Liver (tissue), 9 donors: ENCODE results near the gene ZNF563. TPM values are rescaled to one million over a fixed set of nuclear protein-coding genes. Genes with fewer than 3 reads are reported as not detected.

Source experiments
- DNase-seq: peaks from one replicate; pipeline ENCODE4 v3.0.0-alpha.2; 2017; ENCODE audit warnings: low spot score
- H3K27ac ChIP-seq, 2 donors: one replicate each; pipeline ENCODE4 v1.7.0; 2013; ENCODE audit warnings: inconsistent platforms in 2 of 2, low read length in 2 of 2, control low read depth in 1 of 2, low read depth in 1 of 2, mild to moderate bottlenecking in 1 of 2
- H3K27me3 ChIP-seq, 4 donors: one replicate each; pipeline versions ENCODE4 v1.6.1 to v1.7.0; 2013; ENCODE audit warnings: low read length in 3 of 4, inconsistent platforms in 1 of 4, mild to moderate bottlenecking in 1 of 4, moderate library complexity in 1 of 4; ENCODE audit not compliant: control insufficient read depth in 4 of 4, insufficient read depth in 4 of 4
- H3K36me3 ChIP-seq, 4 donors: one replicate each; pipeline versions ENCODE4 v1.6.1 to v1.7.0; 2013; ENCODE audit warnings: low read length in 3 of 4, mild to moderate bottlenecking in 3 of 4, low read depth in 1 of 4, moderate library complexity in 1 of 4; ENCODE audit not compliant: control insufficient read depth in 4 of 4, insufficient read depth in 3 of 4
- H3K4me1 ChIP-seq, 4 donors: one replicate each; pipeline versions ENCODE4 v1.6.1 to v1.7.0; 2013; ENCODE audit warnings: low read length in 3 of 4, mild to moderate bottlenecking in 3 of 4, moderate library complexity in 1 of 4; ENCODE audit not compliant: control insufficient read depth in 4 of 4, insufficient read depth in 4 of 4
- H3K4me3 ChIP-seq, 3 donors: one replicate each; pipeline versions ENCODE4 v1.6.1 to v1.7.0; 2013; ENCODE audit warnings: low read length in 3 of 3, control low read depth in 1 of 3, low read depth in 1 of 3, mild to moderate bottlenecking in 1 of 3
- H3K9ac ChIP-seq, 2 donors: one replicate each; pipeline ENCODE4 v1.7.0; 2013; ENCODE audit warnings: low read length in 2 of 2, mild to moderate bottlenecking in 2 of 2, moderate library complexity in 2 of 2, control low read depth in 1 of 2, low read depth in 1 of 2
- H3K9me3 ChIP-seq, 4 donors: one replicate each; pipeline versions ENCODE4 v1.6.1 to v1.7.0; 2013; ENCODE audit warnings: low read length in 3 of 4; ENCODE audit not compliant: control insufficient read depth in 4 of 4
- EGR1 ChIP-seq, 2 donors: IDR thresholded peaks; 2 replicates each; pipeline ENCODE4 v1.6.1; 2016 to 2018; ENCODE audit warnings: antibody characterized with exemption in 2 of 2, low read depth in 2 of 2
- FOXA1 ChIP-seq: IDR thresholded peaks from 2 replicates; pipeline ENCODE4 v1.6.1; 2016; ENCODE audit warnings: antibody characterized with exemption
- FOXA2 ChIP-seq: IDR thresholded peaks from 2 replicates; pipeline ENCODE4 v1.6.1; 2016; ENCODE audit warnings: antibody characterized with exemption
- GABPA ChIP-seq, 2 donors: IDR thresholded peaks in 1 of 2; conservative IDR thresholded peaks in 1 of 2; 2 replicates each; pipeline ENCODE4 v1.6.1; 2016; ENCODE audit warnings: antibody characterized with exemption in 2 of 2, mild to moderate bottlenecking in 1 of 2, moderate library complexity in 1 of 2
- HNF4A ChIP-seq, 2 donors: conservative IDR thresholded peaks; 2 replicates each; pipeline ENCODE4 v1.6.1; 2016; ENCODE audit warnings: antibody characterized with exemption in 2 of 2, mild to moderate bottlenecking in 2 of 2
- HNF4G ChIP-seq: IDR thresholded peaks from 2 replicates; pipeline ENCODE4 v1.6.1; 2016; ENCODE audit warnings: antibody characterized with exemption
- JUND ChIP-seq, 2 donors: IDR thresholded peaks; 2 replicates each; pipeline ENCODE4 v1.6.1; 2016; ENCODE audit warnings: antibody characterized with exemption in 2 of 2
- MAX ChIP-seq: IDR thresholded peaks from 2 replicates; pipeline ENCODE4 v1.6.1; 2016; ENCODE audit warnings: antibody characterized with exemption
- NR2F2 ChIP-seq: IDR thresholded peaks from 2 replicates; pipeline ENCODE4 v1.6.1; 2016; ENCODE audit warnings: antibody characterized with exemption
- RAD21 ChIP-seq, 2 donors: IDR thresholded peaks; 2 replicates each; pipeline ENCODE4 v1.6.1; 2016; ENCODE audit warnings: antibody characterized with exemption in 2 of 2, mild to moderate bottlenecking in 2 of 2
- RXRA ChIP-seq, 2 donors: IDR thresholded peaks; 2 replicates each; pipeline ENCODE4 v1.6.1; 2017 to 2018; ENCODE audit warnings: antibody characterized with exemption in 2 of 2, mild to moderate bottlenecking in 1 of 2
- SP1 ChIP-seq: IDR thresholded peaks from 2 replicates; pipeline ENCODE4 v1.6.1; 2018; ENCODE audit warnings: antibody characterized with exemption, mild to moderate bottlenecking
- TAF1 ChIP-seq: conservative IDR thresholded peaks from 2 replicates; pipeline ENCODE4 v1.6.1; 2016; ENCODE audit warnings: antibody characterized with exemption, mild to moderate bottlenecking
- YY1 ChIP-seq: IDR thresholded peaks from 2 replicates; pipeline ENCODE4 v1.6.1; 2016; ENCODE audit warnings: antibody characterized with exemption, mild to moderate bottlenecking
- ZBTB33 ChIP-seq: IDR thresholded peaks from 2 replicates; pipeline ENCODE4 v1.6.1; 2016; ENCODE audit warnings: antibody characterized with exemption
- WGBS: extraction: QIAGEN DNeasy Blood & Tissue Kit; methylation state at CpG from one replicate; pipeline ENCODE4 v1.1.7; 2013; 5-methylcytosine and 5-hydroxymethylcytosine counted together
- polyA plus RNA-seq, 2 donors: library from polyadenylated mRNA; stranded (reverse) in 1 of 2; unstranded in 1 of 2; fragments of 200-250 nt in 1 of 2; fragments of >200 nt in 1 of 2; fragmentation: Nextera tagmentation in 1 of 2; extraction: Ambion mirVana in 1 of 2; gene quantifications; one replicate each; pipeline versions ENCODE4 v1.2.1 to v1.2.3, GENCODE V29; 2013 to 2015
- total RNA-seq, 2 donors: library from RNA; depleted of rRNA; stranded (reverse); fragments of >200 nt; gene quantifications; one replicate each; pipeline ENCODE4 v1.2.3, GENCODE V29; 2014
- TF ChIP-seq, protein P1 (sequence below): IDR thresholded peaks from 2 replicates; pipeline ENCODE4 v1.6.1; 2016; ENCODE audit warnings: antibody characterized with exemption, mild to moderate bottlenecking
- TF ChIP-seq, protein P2 (sequence below): fragments of 150-350 bp; IDR thresholded peaks from 2 replicates; pipeline ENCODE4 v1.5.1; 2017; ENCODE audit warnings: improper control_type of control experiment, low read depth, low read length; ENCODE audit not compliant: missing input control
- TF ChIP-seq, protein P3 (sequence below): IDR thresholded peaks from 2 replicates; pipeline ENCODE4 v1.6.1; 2016; ENCODE audit warnings: antibody characterized with exemption
- donor health status: healthy.
- donor health status: healthy.
- donor health status: healthy.
- donor health status: healthy.
- donor health status: healthy.

Gene ZNF563
- 10 to 100 TPM in 1 of 2 donors, 1 to 10 TPM in 1; 6.2 to 15.8 TPM for total RNA-seq
- 1 to 10 TPM; 2.5 to 7.6 TPM for polyA plus RNA-seq

DNA sequence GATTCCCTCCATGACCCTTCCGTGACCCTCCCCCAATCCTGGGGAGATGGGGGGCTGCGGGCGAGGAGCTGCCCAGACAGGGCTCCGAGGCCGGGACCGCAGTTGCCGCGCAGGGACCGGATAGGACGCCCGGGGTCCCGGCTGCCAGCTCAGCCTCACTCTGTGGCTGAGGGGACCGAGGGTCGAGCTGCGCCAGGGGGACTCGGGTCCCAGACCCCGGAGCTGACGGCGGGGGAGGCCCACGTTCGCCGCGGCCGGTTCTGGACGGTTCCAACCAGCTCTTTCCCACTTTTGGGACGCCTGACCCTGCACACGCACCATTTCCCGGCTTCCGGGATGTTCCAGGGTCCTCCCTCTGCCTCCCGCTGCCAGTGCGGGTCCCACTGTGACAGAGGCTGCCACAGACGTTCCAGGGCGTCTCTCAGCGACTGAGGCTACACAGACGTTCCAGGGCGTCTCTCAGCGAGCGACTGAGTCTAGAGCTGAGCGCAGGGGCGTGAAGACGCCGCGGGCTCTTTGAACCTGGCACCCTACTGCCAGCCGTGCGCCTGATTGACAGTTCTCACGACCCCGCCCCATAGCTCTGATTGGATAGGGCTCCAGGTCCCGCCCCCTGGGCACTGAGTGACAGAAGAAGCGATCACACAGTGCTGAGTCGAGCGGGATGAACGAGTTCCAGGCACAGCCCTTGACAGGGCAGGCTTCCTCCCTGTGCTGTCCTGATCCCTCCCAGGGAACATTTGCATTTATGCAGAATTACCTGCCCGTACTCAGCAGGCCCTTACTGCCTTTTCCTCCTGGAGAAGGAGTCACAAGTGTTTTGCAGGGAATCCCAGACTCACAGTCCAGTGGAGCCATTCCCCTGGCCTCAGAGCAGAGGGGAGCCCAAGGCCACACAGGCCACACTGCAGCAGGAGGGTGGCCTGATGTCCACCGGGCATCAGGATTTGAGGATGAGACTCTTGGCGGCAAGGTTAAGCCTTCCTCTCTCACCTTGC is at the start of gene ZNF563:
Gene ZNF563, minus strand, starts transcription at position 472 of the 998 bp plus-strand sequence. Its CDS starts 151 bp downstream, at position 321.
- H3K9me3 ChIP-seq: no peaks in the 10 kb centered on the region
- H3K27ac ChIP-seq: peak within 1 kb of the TSS; percentile 86 to 91
- DNase-seq: peak; percentile 98
- peaks cover 6 to 33% (median 22%) of the 10 kb centered on the region in 4 donors for H3K4me1 ChIP-seq
- peak within 1 kb of the TSS; percentile 69 to 80 (median 80) for H3K4me3 ChIP-seq
- no peaks in the 10 kb centered on the region for H3K36me3 ChIP-seq
- WGBS: 2% methylated on average over 55 of the region's 55 CpGs
- no peaks in the 10 kb centered on the region for H3K27me3 ChIP-seq
- TF ChIP-seq MAX (peak; percentile 30), TAF1 (peak; percentile 97), RXRA (IDR thresholded peaks at IDR 0.05) (peak; percentile 49 to 54), FOXA2 (no peak), RAD21 (IDR thresholded peaks at IDR 0.05) (peak in 1 of 2 donors; percentile 71), GABPA (IDR thresholded peaks at IDR 0.05 in 1 of 2, conservative IDR thresholded peaks at IDR 0.05 in 1 of 2) (peak in 1 of 2 donors; percentile 37), YY1 (peak; percentile 50), HNF4A (conservative IDR thresholded peaks at IDR 0.05) (peak in 1 of 2 donors; percentile 45), FOXA1 (no peak), NR2F2 (no peak), JUND (IDR thresholded peaks at IDR 0.05) (no peak), HNF4G (no peak), EGR1 (IDR thresholded peaks at IDR 0.05; ENCODE audit: low read depth in 2 of 2) (no peak), SP1 (peak; percentile 94), ZBTB33 (peak; percentile 60)
- TF ChIP-seq, protein P1, sequence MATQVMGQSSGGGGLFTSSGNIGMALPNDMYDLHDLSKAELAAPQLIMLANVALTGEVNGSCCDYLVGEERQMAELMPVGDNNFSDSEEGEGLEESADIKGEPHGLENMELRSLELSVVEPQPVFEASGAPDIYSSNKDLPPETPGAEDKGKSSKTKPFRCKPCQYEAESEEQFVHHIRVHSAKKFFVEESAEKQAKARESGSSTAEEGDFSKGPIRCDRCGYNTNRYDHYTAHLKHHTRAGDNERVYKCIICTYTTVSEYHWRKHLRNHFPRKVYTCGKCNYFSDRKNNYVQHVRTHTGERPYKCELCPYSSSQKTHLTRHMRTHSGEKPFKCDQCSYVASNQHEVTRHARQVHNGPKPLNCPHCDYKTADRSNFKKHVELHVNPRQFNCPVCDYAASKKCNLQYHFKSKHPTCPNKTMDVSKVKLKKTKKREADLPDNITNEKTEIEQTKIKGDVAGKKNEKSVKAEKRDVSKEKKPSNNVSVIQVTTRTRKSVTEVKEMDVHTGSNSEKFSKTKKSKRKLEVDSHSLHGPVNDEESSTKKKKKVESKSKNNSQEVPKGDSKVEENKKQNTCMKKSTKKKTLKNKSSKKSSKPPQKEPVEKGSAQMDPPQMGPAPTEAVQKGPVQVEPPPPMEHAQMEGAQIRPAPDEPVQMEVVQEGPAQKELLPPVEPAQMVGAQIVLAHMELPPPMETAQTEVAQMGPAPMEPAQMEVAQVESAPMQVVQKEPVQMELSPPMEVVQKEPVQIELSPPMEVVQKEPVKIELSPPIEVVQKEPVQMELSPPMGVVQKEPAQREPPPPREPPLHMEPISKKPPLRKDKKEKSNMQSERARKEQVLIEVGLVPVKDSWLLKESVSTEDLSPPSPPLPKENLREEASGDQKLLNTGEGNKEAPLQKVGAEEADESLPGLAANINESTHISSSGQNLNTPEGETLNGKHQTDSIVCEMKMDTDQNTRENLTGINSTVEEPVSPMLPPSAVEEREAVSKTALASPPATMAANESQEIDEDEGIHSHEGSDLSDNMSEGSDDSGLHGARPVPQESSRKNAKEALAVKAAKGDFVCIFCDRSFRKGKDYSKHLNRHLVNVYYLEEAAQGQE: peak; percentile 91
- TF ChIP-seq, protein P2, sequence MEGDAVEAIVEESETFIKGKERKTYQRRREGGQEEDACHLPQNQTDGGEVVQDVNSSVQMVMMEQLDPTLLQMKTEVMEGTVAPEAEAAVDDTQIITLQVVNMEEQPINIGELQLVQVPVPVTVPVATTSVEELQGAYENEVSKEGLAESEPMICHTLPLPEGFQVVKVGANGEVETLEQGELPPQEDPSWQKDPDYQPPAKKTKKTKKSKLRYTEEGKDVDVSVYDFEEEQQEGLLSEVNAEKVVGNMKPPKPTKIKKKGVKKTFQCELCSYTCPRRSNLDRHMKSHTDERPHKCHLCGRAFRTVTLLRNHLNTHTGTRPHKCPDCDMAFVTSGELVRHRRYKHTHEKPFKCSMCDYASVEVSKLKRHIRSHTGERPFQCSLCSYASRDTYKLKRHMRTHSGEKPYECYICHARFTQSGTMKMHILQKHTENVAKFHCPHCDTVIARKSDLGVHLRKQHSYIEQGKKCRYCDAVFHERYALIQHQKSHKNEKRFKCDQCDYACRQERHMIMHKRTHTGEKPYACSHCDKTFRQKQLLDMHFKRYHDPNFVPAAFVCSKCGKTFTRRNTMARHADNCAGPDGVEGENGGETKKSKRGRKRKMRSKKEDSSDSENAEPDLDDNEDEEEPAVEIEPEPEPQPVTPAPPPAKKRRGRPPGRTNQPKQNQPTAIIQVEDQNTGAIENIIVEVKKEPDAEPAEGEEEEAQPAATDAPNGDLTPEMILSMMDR: no peak
- TF ChIP-seq, protein P3, sequence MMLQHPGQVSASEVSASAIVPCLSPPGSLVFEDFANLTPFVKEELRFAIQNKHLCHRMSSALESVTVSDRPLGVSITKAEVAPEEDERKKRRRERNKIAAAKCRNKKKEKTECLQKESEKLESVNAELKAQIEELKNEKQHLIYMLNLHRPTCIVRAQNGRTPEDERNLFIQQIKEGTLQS: no peak
- peak within 1 kb of the TSS; percentile 75 to 92 for H3K9ac ChIP-seq
